Glomerular endothelial cell (primary cell): Measurements from ENCODE around the gene FPGS. TPM values are rescaled to one million over a fixed set of nuclear protein-coding genes. Genes with fewer than 3 reads are reported as not detected.

Experiments
- DNase-seq: peaks from one replicate; pipeline ENCODE4 v3.0.0-alpha.2; 2011; ENCODE audit warnings: low read depth, low spot score; ENCODE audit errors: extremely low read depth
- total RNA-seq: library from RNA; depleted of rRNA; stranded (reverse); fragments of >200 nt; gene quantifications from 2 replicates; pipeline ENCODE4 v1.2.3, GENCODE V29; 2015

Gene FPGS
- total RNA-seq, 1 donor from 2014 or later = 91.9 TPM

GRCh38 chr9:127785933-127786772, 16.5 kb upstream of the FPGS start, which contains the start of gene CDK9:
Gene CDK9, plus strand, starts transcription at chr9:127786034. Its CDS starts 115 bp downstream, at chr9:127786149.
- DNase-seq = no peak

- DNase-seq = no peak
These were observed 15.9 kb upstream of the FPGS start for GRCh38 chr9:127786773-127787104.

- no peak for DNase-seq
These were observed 14.2 kb upstream of the FPGS start for GRCh38 chr9:127788337-127789011.

GRCh38 chr9:127789179-127789578, 13.5 kb upstream of the FPGS start:
- no peak for DNase-seq

- DNase-seq = no peak
These were observed 12.4 kb upstream of the FPGS start for GRCh38 chr9:127790094-127790855.

- no peak for DNase-seq
These were observed 11.6 kb upstream of the FPGS start for GRCh38 chr9:127791085-127791484.

GRCh38 chr9:127792417-127793031, 10.2 kb upstream of the FPGS start:
- DNase-seq = no peak

GRCh38 chr9:127793093-127793708, 9.5 kb upstream of the FPGS start:
- no peak for DNase-seq

GRCh38 chr9:127794001-127794791, 8.5 kb upstream of the FPGS start:
- DNase-seq = no peak

- DNase-seq = no peak
These were observed 6.4 kb upstream of the FPGS start for GRCh38 chr9:127796225-127796813.

GRCh38 chr9:127796852-127797370, 5.8 kb upstream of the FPGS start:
- DNase-seq = no peak

GRCh38 chr9:127801955-127802575, 617 bp upstream of the FPGS start:
- DNase-seq = no peak

GRCh38 chr9:127803507-127804352, 1.0 kb downstream of the FPGS start:
- DNase-seq = no peak

GRCh38 chr9:127805620-127806019, 2.9 kb downstream of the FPGS start:
- DNase-seq = no peak

- DNase-seq = no peak
These were observed 4.2 kb downstream of the FPGS start for GRCh38 chr9:127806871-127807270.

- no peak for DNase-seq
These were observed 5.8 kb downstream of the FPGS start for GRCh38 chr9:127808347-127809001.

GRCh38 chr9:127809002-127809539, 6.4 kb downstream of the FPGS start:
- DNase-seq = no peak
